G401 (cell line): ENCODE measurements around the gene CHERP. TPM values are rescaled to one million over a fixed set of nuclear protein-coding genes. Genes with fewer than 3 reads are reported as not detected.

ENCODE experiments used
- DNase-seq: peaks from one replicate; pipeline ENCODE4 v3.0.0-alpha.2; 2015; ENCODE audit warnings: low spot score
- in situ Hi-C: cut with HindIII; loops from 2 replicates; pipeline ENCODE4 v1.10.0; 2016; ENCODE audit warnings: low sequenced_read_pairs, mixed read lengths
- total RNA-seq: library from RNA; depleted of rRNA; stranded (reverse); fragments of >200 nt; shearing (Covaris generic); gene quantifications from 2 replicates; pipeline ENCODE4 v1.2.3, GENCODE V29; 2014

The CHERP gene
- total RNA-seq, 1 experiment from 2014 or later: 4.6 TPM

- no peak for DNase-seq
- in situ Hi-C loops: no loop called here
These were observed 39.1 kb upstream of the CHERP start for GRCh38 chr19:16581145-16581970.

GRCh38 chr19:16579381-16579780 lies 37.1 kb upstream of the CHERP start:
- DNase-seq: no peak
- in situ Hi-C loops: no loop called here

GRCh38 chr19:16577531-16577985 lies 35.3 kb upstream of the CHERP start:
- in situ Hi-C loops: no loop called here
- DNase-seq: no peak

GRCh38 chr19:16576690-16577530 lies 34.7 kb upstream of the CHERP start:
- no peak for DNase-seq
- in situ Hi-C loops: no loop called here

- in situ Hi-C loops: no loop called here
These were observed 33.8 kb upstream of the CHERP start for GRCh38 chr19:16575861-16576689.

GRCh38 chr19:16575282-16575681 lies 33.0 kb upstream of the CHERP start:
- in situ Hi-C loops: no loop called here
- DNase-seq: no peak

More at GRCh38 chr19:16575861-16576689, 33.8 kb upstream of the CHERP start:
- no peak for DNase-seq

GRCh38 chr19:16573925-16574324 lies 31.7 kb upstream of the CHERP start:
- in situ Hi-C loops: no loop called here

GRCh38 chr19:16573296-16573695 lies 31.1 kb upstream of the CHERP start:
- in situ Hi-C loops: no loop called here
- DNase-seq: no peak

More at GRCh38 chr19:16573925-16574324, 31.7 kb upstream of the CHERP start:
- DNase-seq: no peak

- DNase-seq: peak; percentile 96
- in situ Hi-C loops: no loop called here
These were observed 30.3 kb upstream of the CHERP start, which contains the start of gene SLC35E1 for GRCh38 chr19:16572332-16573211. SLC35E1 (minus strand) TSS chr19:16572415; CDS start chr19:16572364, 51 bp downstream.

GRCh38 chr19:16571822-16572331 lies 29.6 kb upstream of the CHERP start:
- no peak for DNase-seq
- in situ Hi-C loops: no loop called here

GRCh38 chr19:16571283-16571682 lies 29.0 kb upstream of the CHERP start:
- DNase-seq: peak; percentile 46
- in situ Hi-C loops: no loop called here

GRCh38 chr19:16569609-16570320 lies 27.5 kb upstream of the CHERP start:
- DNase-seq: no peak
- in situ Hi-C loops: no loop called here

GRCh38 chr19:16566702-16567101 lies 24.5 kb upstream of the CHERP start:
- DNase-seq: no peak
- in situ Hi-C loops: no loop called here

- in situ Hi-C loops: no loop called here
These were observed 23.9 kb upstream of the CHERP start for GRCh38 chr19:16566161-16566560.

GRCh38 chr19:16564842-16565241 lies 22.6 kb upstream of the CHERP start:
- in situ Hi-C loops: no loop called here
- DNase-seq: no peak

More at GRCh38 chr19:16566161-16566560, 23.9 kb upstream of the CHERP start:
- no peak for DNase-seq

GRCh38 chr19:16562608-16563025 lies 20.4 kb upstream of the CHERP start:
- in situ Hi-C loops: no loop called here
- DNase-seq: no peak

GRCh38 chr19:16561382-16561781 lies 19.1 kb upstream of the CHERP start:
- DNase-seq: peak; percentile 88
- in situ Hi-C loops: no loop called here
